Astrocyte (in vitro differentiated cells and primary cell): ENCODE results near the gene METTL22. TPM values are rescaled to one million over a fixed set of nuclear protein-coding genes. Genes with fewer than 3 reads are reported as not detected.

Experiments
- DNase-seq: peaks from one replicate; pipeline ENCODE4 v3.0.0-alpha.2; 2010; ENCODE audit warnings: low read depth
- FAIRE-seq: peaks from 2 replicates; lab custom pipeline; 2011; peaks lifted over from hg19 to GRCh38; lab: Jason Lieb, UNC
- H2AFZ ChIP-seq: 2 replicates; pipeline ENCODE4 v1.6.0; 2012; ENCODE audit warnings: low read depth, low read length, inconsistent platforms
- H3K27ac ChIP-seq: 2 replicates; pipeline ENCODE4 v1.5.1; 2011; ENCODE audit warnings: low read depth, low read length, inconsistent platforms
- H3K27me3 ChIP-seq: 2 replicates; pipeline ENCODE4 v1.6.0; 2011; ENCODE audit warnings: low read length, inconsistent platforms; ENCODE audit not compliant: insufficient read depth
- H3K36me3 ChIP-seq: 2 replicates; pipeline ENCODE4 v1.5.1; 2011; ENCODE audit warnings: low read length, inconsistent platforms; ENCODE audit not compliant: insufficient read depth
- H3K4me1 ChIP-seq: 2 replicates; pipeline ENCODE4 v1.5.1; 2011; ENCODE audit warnings: low read length, inconsistent platforms; ENCODE audit not compliant: insufficient read depth
- H3K4me2 ChIP-seq: 2 replicates; pipeline ENCODE4 v1.6.0; 2012; ENCODE audit warnings: low read length, inconsistent platforms
- H3K4me3 ChIP-seq: 2 replicates; pipeline ENCODE4 v1.5.1; 2011; ENCODE audit warnings: low read depth, mild to moderate bottlenecking, low read length, inconsistent platforms; ENCODE audit not compliant: insufficient read depth
- H3K79me2 ChIP-seq: 2 replicates; pipeline ENCODE4 v1.6.0; 2012; ENCODE audit warnings: mild to moderate bottlenecking, low read length, inconsistent platforms; ENCODE audit not compliant: insufficient read depth
- H3K9ac ChIP-seq: 2 replicates; pipeline ENCODE4 v1.6.0; 2012; ENCODE audit warnings: mild to moderate bottlenecking, low read length, inconsistent platforms
- H3K9me3 ChIP-seq: 2 replicates; pipeline ENCODE4 v1.5.1; 2012; ENCODE audit warnings: low read depth, mild to moderate bottlenecking, low read length, inconsistent platforms; ENCODE audit not compliant: insufficient read depth
- H4K20me1 ChIP-seq: 2 replicates; pipeline ENCODE4 v1.6.0; 2012; ENCODE audit warnings: low read length, inconsistent platforms; ENCODE audit not compliant: insufficient read depth
- H3K27ac Mint-ChIP-seq: one replicate; pipeline ENCODE4 v1.8.0; 2021; ENCODE audit warnings: mild to moderate bottlenecking, mixed read lengths; ENCODE audit not compliant: unreplicated experiment
- H3K27me3 Mint-ChIP-seq: one replicate; pipeline ENCODE4 v1.8.0; 2021; ENCODE audit warnings: low read depth, mixed read lengths; ENCODE audit not compliant: unreplicated experiment
- H3K36me3 Mint-ChIP-seq: one replicate; pipeline ENCODE4 v1.8.0; 2021; ENCODE audit warnings: low read depth, mixed read lengths; ENCODE audit not compliant: unreplicated experiment
- H3K4me1 Mint-ChIP-seq: one replicate; pipeline ENCODE4 v1.8.0; 2021; ENCODE audit warnings: low read depth, mixed read lengths; ENCODE audit not compliant: unreplicated experiment
- H3K4me3 Mint-ChIP-seq: one replicate; pipeline ENCODE4 v1.8.0; 2021; ENCODE audit warnings: mild to moderate bottlenecking, moderate library complexity, mixed read lengths; ENCODE audit not compliant: unreplicated experiment
- H3K9me3 Mint-ChIP-seq: one replicate; pipeline ENCODE4 v1.8.0; 2021; ENCODE audit warnings: mild to moderate bottlenecking, mixed read lengths; ENCODE audit not compliant: unreplicated experiment
- CTCF ChIP-seq: IDR thresholded peaks from 2 replicates; pipeline ENCODE4 v1.5.1; 2011; ENCODE audit warnings: low read depth, mild to moderate bottlenecking, inconsistent platforms, low read length, moderate library complexity; ENCODE audit not compliant: insufficient read depth
- EZH2 ChIP-seq: IDR thresholded peaks from 2 replicates; pipeline ENCODE4 v1.6.1; 2012; ENCODE audit warnings: mild to moderate bottlenecking, low read length, inconsistent platforms; ENCODE audit not compliant: insufficient read depth
- total RNA-seq: library from RNA; stranded (reverse); gene quantifications from 2 replicates; pipeline ENCODE4 v1.2.1, GENCODE V29; 2021

The METTL22 gene
- total RNA-seq, 1 donor from 2014 or later: 37.7 TPM

- Histone ChIP-seq H3K36me3 (peaks cover 38% of the 10 kb centered on the region), H3K4me2 (no peak overlapping the region), H3K4me1 (no peaks in the 10 kb centered on the region), H4K20me1 (no peaks in the 10 kb centered on the region), H3K9me3 (no peaks in the 10 kb centered on the region), H2AFZ (no peak overlapping the region), H3K4me3 (no peak overlapping the region), H3K27ac (no peak overlapping the region), H3K9ac (no peak overlapping the region), H3K79me2 (no peaks in the 10 kb centered on the region), H3K27me3 (no peaks in the 10 kb centered on the region)
- peaks cover 26% of the 10 kb centered on the region for H3K36me3 Mint-ChIP-seq
- no peaks in the 10 kb centered on the region for H3K9me3 Mint-ChIP-seq
- H3K27ac Mint-ChIP-seq: no peak overlapping the region
- H3K4me3 Mint-ChIP-seq: no peak overlapping the region
- no peaks in the 10 kb centered on the region for H3K4me1 Mint-ChIP-seq
- no peak for DNase-seq
- no peak for TF ChIP-seq CTCF
- no peak for TF ChIP-seq EZH2
- H3K27me3 Mint-ChIP-seq: no peaks in the 10 kb centered on the region
- FAIRE-seq: no peak
These were observed 24.3 kb downstream of the METTL22 start for GRCh38 chr16:8645831-8646230.

GRCh38 chr16:8646326-8647053, 25.0 kb downstream of the METTL22 start:
- no peaks in the 10 kb centered on the region for H3K9me3 ChIP-seq
- H3K36me3 ChIP-seq: peaks cover 33% of the 10 kb centered on the region
- H3K36me3 Mint-ChIP-seq: peaks cover 26% of the 10 kb centered on the region
- H3K4me2 ChIP-seq: no peak overlapping the region
- DNase-seq: no peak
- H3K9ac ChIP-seq: no peak overlapping the region
- no peak overlapping the region for H3K27ac Mint-ChIP-seq
- TF ChIP-seq CTCF: no peak
- TF ChIP-seq EZH2: no peak
- H4K20me1 ChIP-seq: no peaks in the 10 kb centered on the region
- H3K4me1 Mint-ChIP-seq: no peaks in the 10 kb centered on the region
- FAIRE-seq: no peak
- no peak overlapping the region for H3K4me3 Mint-ChIP-seq
- no peak overlapping the region for H2AFZ ChIP-seq
- no peaks in the 10 kb centered on the region for H3K27me3 ChIP-seq
- H3K4me1 ChIP-seq: no peaks in the 10 kb centered on the region
- no peaks in the 10 kb centered on the region for H3K79me2 ChIP-seq
- H3K27ac ChIP-seq: no peak overlapping the region
- H3K4me3 ChIP-seq: no peak overlapping the region
- H3K9me3 Mint-ChIP-seq: no peaks in the 10 kb centered on the region
- H3K27me3 Mint-ChIP-seq: no peaks in the 10 kb centered on the region

- no peak overlapping the region for H3K27ac Mint-ChIP-seq
- no peak overlapping the region for H3K4me3 Mint-ChIP-seq
- H3K4me2 ChIP-seq: no peak overlapping the region
- H2AFZ ChIP-seq: no peak overlapping the region
- H3K9me3 Mint-ChIP-seq: no peaks in the 10 kb centered on the region
- no peaks in the 10 kb centered on the region for H4K20me1 ChIP-seq
- no peaks in the 10 kb centered on the region for H3K4me1 Mint-ChIP-seq
- TF ChIP-seq CTCF (no peak), EZH2 (no peak)
- H3K79me2 ChIP-seq: no peaks in the 10 kb centered on the region
- H3K27ac ChIP-seq: no peak overlapping the region
- H3K9me3 ChIP-seq: no peaks in the 10 kb centered on the region
- H3K9ac ChIP-seq: no peak overlapping the region
- no peaks in the 10 kb centered on the region for H3K4me1 ChIP-seq
- H3K27me3 Mint-ChIP-seq: no peaks in the 10 kb centered on the region
- no peak overlapping the region for H3K4me3 ChIP-seq
- H3K36me3 Mint-ChIP-seq: peaks cover 26% of the 10 kb centered on the region
- FAIRE-seq (no peak), DNase-seq (no peak)
- peaks cover 21% of the 10 kb centered on the region for H3K36me3 ChIP-seq
- H3K27me3 ChIP-seq: no peaks in the 10 kb centered on the region
These were observed 26.3 kb downstream of the METTL22 start for GRCh38 chr16:8647721-8648318.
